GM18517 (cell line): ENCODE results near the gene GALNT18.

Source experiments
- ATAC-seq: cut with Tn5 transposase; IDR thresholded peaks from one replicate; pipeline ENCODE4 v1.9.1; 2021; ENCODE audit warnings: mild to moderate bottlenecking, moderate library complexity; ENCODE audit not compliant: unreplicated experiment

Gene GALNT18

GRCh38 chr11:11621573-11622339 lies at the start of gene GALNT18:
Gene GALNT18, minus strand, starts transcription at chr11:11622005.
- peak; percentile 63 for ATAC-seq

- no peak for ATAC-seq
These were observed 48.8 kb upstream of the GALNT18 start for GRCh38 chr11:11670574-11670973.

DNA sequence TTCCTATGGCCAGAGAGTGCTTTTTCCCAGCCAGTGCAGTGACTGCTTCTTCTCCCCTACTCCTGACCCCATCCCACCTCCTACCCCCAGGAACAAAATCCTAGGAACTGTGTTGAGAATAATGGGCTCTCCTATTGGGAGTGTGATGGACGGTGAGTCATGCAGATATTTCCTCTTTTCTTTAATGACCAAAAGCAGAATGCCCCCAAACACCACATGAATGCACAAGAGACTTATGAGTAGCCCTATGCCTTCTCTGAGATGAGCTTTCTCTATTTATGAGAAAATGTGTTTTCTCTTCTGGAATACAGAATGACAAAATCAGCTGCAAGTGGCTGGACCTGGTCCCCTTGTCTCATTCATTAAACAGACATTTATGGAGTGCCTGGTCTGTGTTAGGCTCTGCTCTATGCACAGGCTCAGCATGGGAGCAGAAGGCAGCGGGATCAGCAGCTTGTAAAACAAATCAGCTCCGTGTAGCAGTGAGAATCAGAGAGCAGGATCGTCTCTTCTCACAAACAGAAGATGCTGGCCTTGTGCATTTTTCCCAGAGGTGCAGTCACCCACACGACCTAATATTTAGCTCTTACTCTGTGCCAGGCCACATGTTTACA lies 47.5 kb upstream of the GALNT18 start:
- no peak for ATAC-seq

- no peak for ATAC-seq
These were observed 47.0 kb upstream of the GALNT18 start for GRCh38 chr11:11668781-11669180.

GRCh38 chr11:11668274-11668673 lies 46.5 kb upstream of the GALNT18 start:
- no peak for ATAC-seq

DNA sequence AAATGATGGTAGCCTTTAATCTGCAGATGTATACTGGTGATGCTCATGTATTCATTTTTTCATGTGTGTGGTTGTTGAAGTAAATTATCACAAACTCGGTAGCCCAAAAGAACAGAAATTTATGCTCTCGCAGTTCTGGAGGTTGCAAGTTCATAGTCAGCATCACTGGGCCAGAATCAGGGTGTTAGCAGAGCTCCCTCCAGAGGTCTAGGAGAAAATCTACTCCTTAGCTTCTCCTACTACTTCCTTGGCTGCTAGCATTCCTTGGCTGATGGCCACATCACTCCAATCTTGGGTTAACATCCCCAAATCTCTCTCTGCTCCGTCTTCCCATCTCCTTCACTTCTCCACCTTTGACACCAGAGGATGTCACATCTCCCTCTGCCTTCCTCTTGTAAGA lies 45.3 kb upstream of the GALNT18 start:
- no peak for ATAC-seq

- no peak for ATAC-seq
These were observed 43.6 kb upstream of the GALNT18 start for GRCh38 chr11:11665407-11665806.

DNA sequence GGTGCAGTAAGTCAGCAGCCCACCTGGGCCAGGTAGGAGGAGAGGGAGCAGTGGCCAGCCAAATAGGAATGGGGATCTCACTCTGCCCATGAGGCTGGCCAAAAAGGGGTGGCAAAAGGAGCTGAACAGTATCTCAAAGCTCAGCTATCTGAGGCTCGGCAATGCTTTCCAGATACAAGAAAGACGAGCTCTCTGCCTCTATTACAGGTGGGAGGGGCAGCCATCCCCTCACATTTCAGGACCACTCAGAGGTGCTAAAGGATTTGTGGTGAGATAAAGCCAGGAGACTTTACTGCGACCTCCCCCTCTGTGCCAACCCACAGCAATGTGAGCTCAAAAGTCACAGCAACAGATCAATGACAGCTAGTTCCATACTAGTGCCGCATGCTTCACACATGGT lies 42.1 kb upstream of the GALNT18 start:
- ATAC-seq = no peak

DNA sequence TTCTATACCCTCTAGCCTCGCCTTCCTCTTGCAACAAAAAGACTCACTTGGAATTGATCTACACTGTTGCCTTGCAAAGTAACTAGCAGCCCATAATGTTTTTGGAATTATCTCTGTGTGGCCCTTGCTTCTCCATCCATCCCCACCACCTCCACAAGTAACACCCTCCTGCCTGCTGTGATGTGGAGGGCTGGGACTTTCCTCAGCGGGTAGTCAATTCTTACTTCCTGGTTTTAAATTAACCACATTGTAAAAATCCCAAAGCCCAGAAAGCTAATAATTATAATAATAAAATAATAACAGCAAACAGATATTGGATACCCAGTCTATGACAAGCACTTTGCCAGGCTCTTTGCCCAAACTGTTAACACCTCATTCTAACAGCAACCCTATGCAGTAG lies 40.8 kb upstream of the GALNT18 start:
- ATAC-seq = no peak

GRCh38 chr11:11661326-11662040 lies 39.7 kb upstream of the GALNT18 start:
- ATAC-seq = no peak

GRCh38 chr11:11660363-11660740 lies 38.5 kb upstream of the GALNT18 start:
- ATAC-seq = no peak

GRCh38 chr11:11659567-11660362 lies 38.0 kb upstream of the GALNT18 start:
- no peak for ATAC-seq

GRCh38 chr11:11657218-11657955 lies 35.6 kb upstream of the GALNT18 start:
- no peak for ATAC-seq

- no peak for ATAC-seq
These were observed 19.8 kb upstream of the GALNT18 start for GRCh38 chr11:11641581-11641980.

GRCh38 chr11:11640996-11641395 lies 19.2 kb upstream of the GALNT18 start:
- ATAC-seq = no peak

- no peak for ATAC-seq
These were observed 18.3 kb upstream of the GALNT18 start for GRCh38 chr11:11640152-11640551.

GRCh38 chr11:11636671-11637070 lies 14.9 kb upstream of the GALNT18 start:
- ATAC-seq = no peak

DNA sequence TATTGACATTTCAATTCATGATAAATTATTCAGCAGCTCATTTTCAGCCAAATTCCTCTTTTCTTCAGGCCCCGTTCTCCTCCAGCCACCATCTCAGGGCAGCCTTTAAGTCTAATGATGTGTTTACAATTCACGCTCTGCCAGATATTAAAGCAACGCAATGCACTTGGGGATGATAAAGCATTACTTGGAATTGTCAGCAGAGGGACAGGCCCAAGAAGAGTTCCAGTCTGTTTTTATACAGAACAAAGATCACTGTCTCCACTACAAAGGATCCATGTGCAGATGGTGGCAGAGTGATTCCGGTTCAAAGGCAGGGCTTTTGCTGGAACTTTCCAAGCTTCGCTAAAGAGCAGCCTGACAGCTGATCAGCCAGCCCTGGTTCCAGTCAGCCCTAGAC lies 13.6 kb upstream of the GALNT18 start:
- ATAC-seq = no peak

DNA sequence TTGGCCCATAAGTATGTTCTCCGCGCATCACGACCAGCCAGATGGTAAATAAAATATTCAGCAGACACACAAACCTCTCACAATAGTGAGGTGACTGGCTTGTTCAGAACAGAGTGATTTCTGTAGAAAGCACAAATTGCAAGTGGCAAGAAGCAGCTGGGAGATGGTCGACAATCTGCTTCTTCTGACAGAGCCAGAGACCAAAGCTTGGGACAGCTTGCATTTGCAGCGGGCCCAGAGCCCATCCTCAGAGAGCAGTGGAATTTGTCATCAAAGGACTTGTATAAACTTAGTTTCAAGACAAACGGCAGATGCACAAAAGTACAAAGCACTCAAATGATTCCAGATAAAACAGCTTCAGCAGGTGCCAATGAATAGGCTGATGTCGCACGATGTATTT lies 7.6 kb upstream of the GALNT18 start:
- no peak for ATAC-seq

DNA sequence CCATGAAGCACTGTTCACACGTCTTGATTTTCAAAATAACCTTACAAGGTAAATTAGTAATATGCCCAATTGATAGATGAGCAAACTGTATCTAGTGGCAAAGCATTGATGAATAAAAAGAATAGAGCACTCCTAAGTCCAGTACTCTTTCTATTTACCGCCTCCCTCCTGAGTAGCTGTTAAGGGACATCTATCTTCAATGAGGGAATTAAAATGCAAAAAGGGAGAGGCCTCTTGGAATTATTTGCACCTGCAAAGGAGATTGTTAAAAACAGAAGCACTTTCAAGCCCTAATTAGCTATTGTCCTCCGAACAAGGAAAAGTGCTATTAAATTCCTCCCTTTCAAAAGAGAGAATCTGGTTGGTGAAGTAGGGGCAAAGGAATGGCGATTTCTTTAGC lies 6.8 kb upstream of the GALNT18 start:
- ATAC-seq = no peak

GRCh38 chr11:11626128-11626527 lies 4.3 kb upstream of the GALNT18 start:
- ATAC-seq = no peak
